GM12875 (cell line): ENCODE data around the gene MLH3.

ENCODE experiments used
- H3K4me3 ChIP-seq: one replicate; pipeline ENCODE4 v1.5.1; 2011; ENCODE audit warnings: low read depth, low read length, control low read depth
- CTCF ChIP-seq: IDR thresholded peaks from 2 replicates; pipeline ENCODE4 v1.5.1; 2011; ENCODE audit warnings: low read depth, mild to moderate bottlenecking, control low read depth, inconsistent platforms, low read length, moderate library complexity, borderline replicate concordance; ENCODE audit not compliant: insufficient read depth

MLH3 gene

GRCh38 chr14:75040507-75040906 lies 10.8 kb downstream of the MLH3 start:
- no peak overlapping the region for H3K4me3 ChIP-seq
- TF ChIP-seq CTCF = no peak

- no peak for TF ChIP-seq CTCF
- H3K4me3 ChIP-seq = no peak overlapping the region
These were observed 18.3 kb downstream of the MLH3 start for GRCh38 chr14:75032939-75033338.

- H3K4me3 ChIP-seq = no peak overlapping the region
- no peak for TF ChIP-seq CTCF
These were observed 21.1 kb downstream of the MLH3 start for GRCh38 chr14:75030147-75030546.

GRCh38 chr14:75025876-75026275 lies 25.4 kb downstream of the MLH3 start:
- H3K4me3 ChIP-seq = no peak overlapping the region
- no peak for TF ChIP-seq CTCF

GRCh38 chr14:75025082-75025481 lies 26.2 kb downstream of the MLH3 start:
- TF ChIP-seq CTCF = no peak
- H3K4me3 ChIP-seq = no peak overlapping the region

GRCh38 chr14:75023108-75023507 lies 28.2 kb downstream of the MLH3 start:
- TF ChIP-seq CTCF = no peak

GRCh38 chr14:75022655-75023054 lies 28.6 kb downstream of the MLH3 start:
- no peak overlapping the region for H3K4me3 ChIP-seq
- TF ChIP-seq CTCF = peak; percentile 46; the same call in 1 of the 2 replicates

More at GRCh38 chr14:75023108-75023507, 28.2 kb downstream of the MLH3 start:
- no peak overlapping the region for H3K4me3 ChIP-seq
